ENCODE measurements around the gene PRKN.

The PRKN gene

DNA sequence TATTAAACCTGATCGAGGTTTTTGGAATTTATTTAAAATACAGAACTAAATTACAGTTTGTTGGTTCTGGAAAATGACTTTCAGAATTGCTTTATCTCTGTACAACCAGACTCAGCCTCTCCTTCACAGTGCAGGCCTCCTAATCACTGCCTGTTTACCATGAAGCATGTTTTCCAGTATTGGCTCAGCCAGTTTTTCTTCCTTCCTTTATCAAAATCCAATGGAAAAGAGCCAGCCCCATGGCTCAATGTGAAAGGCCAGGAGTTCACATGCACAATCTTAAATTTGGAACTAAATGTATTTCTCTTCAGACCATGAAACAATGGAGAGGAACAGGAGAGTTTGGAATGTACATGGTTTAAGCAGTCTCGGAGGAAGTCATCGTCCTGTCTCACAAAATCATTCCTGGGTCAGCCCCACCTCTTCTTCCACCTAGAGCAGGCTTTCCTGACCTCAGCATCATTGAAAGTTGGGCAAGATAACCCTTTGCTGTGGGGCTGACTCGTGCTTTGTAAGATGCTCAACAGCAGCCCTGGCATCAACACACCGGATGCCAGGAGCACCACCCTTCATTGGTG lies 772.8 kb downstream of the PRKN start:
- H3K27ac ChIP-seq, result no peak overlapping the region
- no peaks in the 10 kb centered on the region for H3K27me3 ChIP-seq
- intact Hi-C loops (cut with DNase I; ENCODE audit: low total_unique reads), result no loop called here
- H3K4me3 ChIP-seq, result no peak overlapping the region
- TF ChIP-seq, protein P1, sequence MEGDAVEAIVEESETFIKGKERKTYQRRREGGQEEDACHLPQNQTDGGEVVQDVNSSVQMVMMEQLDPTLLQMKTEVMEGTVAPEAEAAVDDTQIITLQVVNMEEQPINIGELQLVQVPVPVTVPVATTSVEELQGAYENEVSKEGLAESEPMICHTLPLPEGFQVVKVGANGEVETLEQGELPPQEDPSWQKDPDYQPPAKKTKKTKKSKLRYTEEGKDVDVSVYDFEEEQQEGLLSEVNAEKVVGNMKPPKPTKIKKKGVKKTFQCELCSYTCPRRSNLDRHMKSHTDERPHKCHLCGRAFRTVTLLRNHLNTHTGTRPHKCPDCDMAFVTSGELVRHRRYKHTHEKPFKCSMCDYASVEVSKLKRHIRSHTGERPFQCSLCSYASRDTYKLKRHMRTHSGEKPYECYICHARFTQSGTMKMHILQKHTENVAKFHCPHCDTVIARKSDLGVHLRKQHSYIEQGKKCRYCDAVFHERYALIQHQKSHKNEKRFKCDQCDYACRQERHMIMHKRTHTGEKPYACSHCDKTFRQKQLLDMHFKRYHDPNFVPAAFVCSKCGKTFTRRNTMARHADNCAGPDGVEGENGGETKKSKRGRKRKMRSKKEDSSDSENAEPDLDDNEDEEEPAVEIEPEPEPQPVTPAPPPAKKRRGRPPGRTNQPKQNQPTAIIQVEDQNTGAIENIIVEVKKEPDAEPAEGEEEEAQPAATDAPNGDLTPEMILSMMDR (IDR thresholded peaks at IDR 0.05), result no peak
- H3K9me3 ChIP-seq, result no peaks in the 10 kb centered on the region
- H3K4me1 ChIP-seq, result no peaks in the 10 kb centered on the region
- DNase-seq, result no peak
- no peaks in the 10 kb centered on the region for H3K36me3 ChIP-seq

DNA sequence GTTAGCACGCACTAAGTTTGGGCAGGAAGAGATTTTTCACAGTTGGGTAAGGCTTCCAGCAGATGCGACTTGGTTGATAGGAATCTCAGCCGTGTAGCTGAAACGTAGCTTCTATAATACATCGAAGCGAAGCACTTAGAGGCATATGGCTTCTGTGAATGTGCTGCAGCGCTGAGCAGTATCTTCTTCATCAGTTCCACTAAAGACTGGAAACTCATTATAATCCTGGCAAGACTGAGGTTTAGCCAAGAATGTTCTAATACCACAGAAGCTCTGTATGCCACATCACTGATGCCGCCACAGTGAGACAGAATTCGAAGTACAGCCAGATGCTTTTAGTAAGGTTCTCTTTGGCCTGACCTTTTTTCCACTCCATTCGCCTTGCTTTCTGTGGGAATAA lies 773.5 kb downstream of the PRKN start:
- H3K4me3 ChIP-seq, result no peak overlapping the region
- intact Hi-C loops (cut with DNase I; ENCODE audit: low total_unique reads), result no loop called here
- no peak overlapping the region for H3K27ac ChIP-seq
- no peaks in the 10 kb centered on the region for H3K27me3 ChIP-seq
- H3K9me3 ChIP-seq, result no peaks in the 10 kb centered on the region
- TF ChIP-seq, protein P1 (IDR thresholded peaks at IDR 0.05), result no peak
- no peaks in the 10 kb centered on the region for H3K36me3 ChIP-seq
- DNase-seq, result no peak
- H3K4me1 ChIP-seq, result no peaks in the 10 kb centered on the region

DNA sequence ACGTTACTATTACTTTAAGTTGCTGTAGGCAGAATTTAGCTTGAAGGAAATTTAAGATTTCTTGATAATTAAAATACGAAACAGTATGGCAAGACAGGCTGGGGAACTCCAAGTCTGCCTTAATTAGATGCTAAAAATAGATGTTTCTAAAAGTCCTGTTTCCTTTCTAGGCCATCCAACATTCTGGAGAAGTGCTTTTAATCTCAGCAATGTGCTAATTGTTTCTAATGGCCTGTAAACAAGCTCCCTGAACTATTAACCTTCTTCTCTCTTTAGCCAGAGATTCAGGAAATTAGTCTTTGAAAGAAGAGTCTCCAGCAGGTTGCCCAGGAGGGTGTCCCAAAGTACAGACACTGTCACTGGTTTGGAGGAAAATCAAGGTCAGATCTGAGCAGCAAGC lies 776.4 kb downstream of the PRKN start:
- H3K4me1 ChIP-seq, result no peaks in the 10 kb centered on the region

DNA sequence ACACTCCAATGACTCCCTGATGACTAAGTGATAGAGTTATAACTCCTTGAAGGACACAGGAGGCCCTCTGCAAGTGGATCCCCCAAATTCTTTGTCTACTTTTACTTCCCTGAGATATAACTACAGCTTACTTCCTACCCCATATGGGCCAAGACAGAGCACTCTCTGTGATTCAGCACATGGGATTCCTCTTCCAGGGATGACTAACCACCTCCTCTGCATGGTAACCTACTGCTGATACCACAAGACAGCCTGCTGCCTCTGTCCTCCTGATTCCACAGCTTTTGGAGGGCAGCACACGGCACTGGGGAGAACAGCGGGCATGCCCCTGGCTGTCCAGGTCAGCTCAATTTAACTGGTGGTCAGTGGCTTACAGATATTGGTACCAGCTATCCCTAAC lies 778.0 kb downstream of the PRKN start:
- Histone ChIP-seq H3K27me3 (no peaks in the 10 kb centered on the region), H3K36me3 (no peaks in the 10 kb centered on the region), H3K9me3 (no peaks in the 10 kb centered on the region), H3K4me1 (no peaks in the 10 kb centered on the region), H3K4me3 (no peak overlapping the region), H3K27ac (no peak overlapping the region)
- TF ChIP-seq, protein P1 (IDR thresholded peaks at IDR 0.05), result no peak
- intact Hi-C loops (cut with DNase I; ENCODE audit: low total_unique reads), result no loop called here
- no peak for DNase-seq

More for the DNA sequence above, 776.4 kb downstream of the PRKN start:
- Histone ChIP-seq H3K27ac (no peak overlapping the region), H3K36me3 (no peaks in the 10 kb centered on the region), H3K9me3 (no peaks in the 10 kb centered on the region), H3K4me3 (no peak overlapping the region), H3K27me3 (no peaks in the 10 kb centered on the region)
- intact Hi-C loops (cut with DNase I; ENCODE audit: low total_unique reads), result no loop called here
- TF ChIP-seq, protein P1 (IDR thresholded peaks at IDR 0.05), result no peak
- no peak for DNase-seq

DNA sequence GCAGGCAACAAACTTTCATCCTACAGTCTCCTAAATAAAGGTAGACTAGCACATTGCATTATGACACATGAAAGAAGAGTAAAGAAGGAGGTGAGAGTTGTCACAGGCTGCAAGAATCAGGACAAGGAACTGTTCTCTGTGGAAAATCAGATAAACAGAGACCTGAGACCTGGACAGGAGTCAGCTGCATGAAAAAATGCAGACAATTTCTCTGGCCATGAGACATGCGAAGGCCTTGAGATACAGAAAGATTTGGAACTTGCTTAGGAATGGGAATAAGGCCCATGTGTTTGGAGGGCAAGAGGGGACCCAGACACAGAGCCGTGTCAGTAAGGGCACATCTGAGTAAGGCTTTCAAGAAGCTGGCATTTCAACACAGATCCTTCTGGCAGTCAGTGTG lies 779.1 kb downstream of the PRKN start:
- H3K4me3 ChIP-seq, result no peak overlapping the region

More for the DNA sequence above, 779.1 kb downstream of the PRKN start:
- Histone ChIP-seq H3K27me3 (no peaks in the 10 kb centered on the region), H3K4me1 (no peaks in the 10 kb centered on the region), H3K36me3 (no peaks in the 10 kb centered on the region), H3K9me3 (no peaks in the 10 kb centered on the region), H3K27ac (no peak overlapping the region)
- DNase-seq, result no peak
- intact Hi-C loops (cut with DNase I; ENCODE audit: low total_unique reads), result no loop called here
- TF ChIP-seq, protein P1 (IDR thresholded peaks at IDR 0.05), result no peak

All from tibial artery (tissue), 4 donors.